GM18511 (cell line): Measurements from ENCODE around the gene BNC1.
"Not testable (repeated sequence)": the region's sequence is repeated elsewhere in the genome, so short reads cannot be mapped to it uniquely, and the experiment has no call there.

Experiments used
- ATAC-seq: cut with Tn5 transposase; IDR thresholded peaks from one replicate; pipeline ENCODE4 v1.9.1; 2021; ENCODE audit warnings: mild to moderate bottlenecking, moderate library complexity; ENCODE audit not compliant: unreplicated experiment

The BNC1 gene

DNA sequence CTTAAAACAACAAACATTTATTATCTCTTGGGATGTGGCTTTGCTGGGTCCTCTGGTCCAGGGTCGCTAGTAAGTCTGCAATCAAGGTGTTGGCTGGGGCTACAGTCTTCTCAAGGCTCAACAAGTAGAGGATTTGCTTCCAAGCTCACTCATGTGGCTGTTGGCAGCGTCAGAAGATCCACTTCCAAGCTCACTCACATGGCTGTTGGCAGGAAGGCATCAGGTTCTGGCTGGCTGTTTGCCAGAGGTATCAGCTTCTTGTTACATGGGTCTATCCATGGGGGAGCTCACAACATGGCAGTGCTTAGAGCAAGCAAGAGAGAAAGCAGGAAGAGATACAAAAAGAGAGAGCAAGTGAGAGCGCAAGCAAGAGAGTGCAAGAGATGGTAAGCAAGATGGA, 15.0 kb upstream of the BNC1 start:
- ATAC-seq, result no peak

- no peak for ATAC-seq
Measured at GRCh38 chr15:83295417-83295816, 11.0 kb upstream of the BNC1 start.

GRCh38 chr15:83293201-83293600, 8.7 kb upstream of the BNC1 start:
- ATAC-seq, result no peak

GRCh38 chr15:83292317-83292716, 7.9 kb upstream of the BNC1 start:
- ATAC-seq, result no peak

DNA sequence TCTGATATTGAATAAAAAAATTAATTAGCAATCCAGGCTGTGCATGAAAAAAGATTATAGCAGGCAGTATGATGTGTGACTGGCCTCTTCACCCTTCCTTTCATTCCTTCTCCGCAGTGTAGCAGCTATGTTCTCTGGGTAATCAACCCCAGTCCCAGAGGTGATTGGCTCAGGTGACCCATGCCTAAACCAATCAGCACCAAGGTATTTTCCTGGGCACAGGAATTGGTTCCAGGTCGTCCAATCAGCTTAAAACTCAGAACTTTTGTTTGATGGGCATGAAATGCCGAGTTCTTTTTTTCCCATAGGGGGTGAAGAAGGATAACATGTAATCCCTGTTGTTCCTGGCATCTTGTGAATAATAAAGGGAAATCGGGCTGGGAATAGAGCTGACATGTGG, 5.8 kb upstream of the BNC1 start:
- no peak for ATAC-seq

- no peak for ATAC-seq
Measured at GRCh38 chr15:83289160-83289559, 4.7 kb upstream of the BNC1 start.

DNA sequence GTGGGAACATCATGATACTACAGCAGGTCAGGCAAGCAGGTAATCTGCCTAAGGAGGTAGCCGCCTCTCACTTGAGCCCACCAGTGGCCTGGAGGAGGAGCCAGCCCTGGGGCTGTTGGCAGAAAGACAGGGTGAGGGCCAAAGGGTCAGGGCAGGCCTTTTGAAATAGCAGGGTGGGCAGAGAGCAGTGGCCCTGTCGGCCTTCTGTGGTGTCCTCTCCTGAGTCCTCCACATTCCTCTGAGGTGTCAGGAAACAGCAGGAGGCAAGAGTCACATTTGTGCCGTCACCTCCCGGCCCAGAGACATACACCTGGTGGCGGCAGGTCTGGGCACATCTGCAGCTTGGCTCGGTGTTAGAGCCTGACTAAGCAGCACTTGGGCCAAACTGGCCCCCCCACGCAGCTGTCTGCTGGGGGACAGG, 3.9 kb upstream of the BNC1 start:
- ATAC-seq, result no peak

- no peak for ATAC-seq
Measured at GRCh38 chr15:83287541-83288027, 3.1 kb upstream of the BNC1 start.

DNA sequence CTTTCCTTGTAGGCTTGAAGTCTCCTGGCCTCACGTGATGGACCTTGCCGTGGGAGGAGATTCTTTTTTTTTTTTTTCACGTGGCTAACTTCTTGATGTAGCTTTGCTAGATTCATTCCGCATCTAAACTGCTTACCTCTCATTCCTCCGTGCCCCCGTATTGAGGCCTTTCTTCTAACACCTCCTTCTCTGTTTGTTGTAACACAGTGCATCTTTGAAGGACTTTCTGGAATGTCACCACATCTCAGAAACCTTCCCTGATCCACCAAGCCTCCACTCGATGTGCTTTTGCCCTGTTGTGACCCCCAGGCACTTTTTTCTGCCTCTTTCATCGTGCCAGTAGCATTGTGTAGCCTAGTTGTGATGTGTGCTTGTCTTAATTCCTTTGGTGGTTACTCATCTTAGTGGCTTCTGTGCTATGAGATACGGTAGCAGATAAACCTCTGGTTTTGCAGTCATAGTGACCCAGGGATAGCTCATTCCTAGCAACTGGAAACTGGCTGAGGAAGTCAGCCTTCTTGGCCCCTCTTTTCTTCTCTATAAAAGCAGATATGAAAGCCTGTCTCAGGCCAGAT, 1.6 kb upstream of the BNC1 start:
- no peak for ATAC-seq

DNA sequence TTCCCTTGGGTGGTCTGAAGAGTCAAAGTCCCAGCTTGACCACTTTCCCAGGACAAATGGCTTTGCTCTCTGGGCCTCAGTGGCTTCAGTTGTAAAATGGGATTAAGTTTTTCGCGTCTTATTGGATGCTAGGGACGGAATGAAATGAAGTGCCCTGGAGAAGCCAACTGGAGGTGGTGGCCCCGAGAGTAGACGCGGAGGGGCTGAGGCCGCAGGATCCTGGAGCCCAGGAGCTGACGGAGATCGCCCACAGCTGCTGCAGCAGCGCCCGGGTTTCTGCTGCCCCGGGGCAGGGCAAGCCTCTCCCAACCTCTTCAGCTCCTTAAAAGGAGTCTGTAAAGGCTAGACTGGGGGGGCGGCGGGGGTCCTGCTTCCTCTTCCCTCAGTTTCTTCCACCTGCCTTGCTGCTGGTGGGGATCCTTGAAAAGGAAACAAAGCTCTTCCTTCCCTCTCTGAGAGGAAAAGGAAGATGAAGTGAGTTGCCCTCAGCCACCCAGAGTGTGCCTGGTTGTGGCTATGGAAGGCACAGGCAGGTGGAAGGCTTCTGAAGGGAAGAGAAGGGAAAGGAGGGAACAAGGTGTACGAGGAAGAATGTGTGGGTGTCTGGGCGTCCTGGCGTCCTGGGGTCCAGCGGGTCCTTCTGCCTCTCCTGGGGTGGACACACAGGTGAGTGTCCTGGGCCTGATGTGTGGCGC, 967 bp upstream of the BNC1 start:
- no peak for ATAC-seq

DNA sequence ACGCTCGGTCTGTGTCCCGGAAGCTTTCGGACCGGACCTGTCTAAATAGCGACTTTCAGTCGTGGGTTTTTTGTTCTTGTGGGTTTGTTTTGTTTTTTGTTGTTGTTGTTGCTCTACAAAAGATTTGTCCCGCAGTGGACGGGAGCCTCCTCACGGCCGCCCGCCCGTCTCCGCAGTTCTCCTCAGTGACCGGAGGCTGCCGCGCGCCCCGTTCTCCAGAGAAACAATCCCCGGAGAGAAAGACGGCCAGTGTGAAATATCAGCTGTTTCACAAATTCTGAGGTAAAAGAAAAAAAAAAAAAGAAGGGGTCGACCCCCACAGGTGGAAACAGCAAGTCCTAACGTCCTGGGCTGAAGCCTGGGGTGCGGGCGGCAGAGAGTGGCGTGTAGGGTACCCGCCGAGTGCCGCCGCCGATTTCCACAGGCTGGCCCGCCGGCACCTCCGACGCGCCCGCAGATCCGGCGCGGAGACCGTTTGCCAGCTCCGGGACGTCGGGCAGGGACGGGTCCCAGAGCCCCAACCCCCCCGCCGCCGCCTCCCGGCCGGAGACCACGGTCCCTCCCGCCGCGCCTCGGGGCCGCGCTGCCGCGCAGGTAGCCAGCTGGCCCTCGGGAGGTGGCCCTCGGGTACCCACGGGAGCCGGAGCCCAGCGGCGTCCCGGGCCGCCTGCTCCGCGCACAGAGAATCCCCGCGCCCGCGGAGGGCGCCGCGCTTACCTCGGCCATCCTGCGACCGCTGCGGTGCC, 478 bp downstream of the BNC1 start:
- ATAC-seq, result no peak

DNA sequence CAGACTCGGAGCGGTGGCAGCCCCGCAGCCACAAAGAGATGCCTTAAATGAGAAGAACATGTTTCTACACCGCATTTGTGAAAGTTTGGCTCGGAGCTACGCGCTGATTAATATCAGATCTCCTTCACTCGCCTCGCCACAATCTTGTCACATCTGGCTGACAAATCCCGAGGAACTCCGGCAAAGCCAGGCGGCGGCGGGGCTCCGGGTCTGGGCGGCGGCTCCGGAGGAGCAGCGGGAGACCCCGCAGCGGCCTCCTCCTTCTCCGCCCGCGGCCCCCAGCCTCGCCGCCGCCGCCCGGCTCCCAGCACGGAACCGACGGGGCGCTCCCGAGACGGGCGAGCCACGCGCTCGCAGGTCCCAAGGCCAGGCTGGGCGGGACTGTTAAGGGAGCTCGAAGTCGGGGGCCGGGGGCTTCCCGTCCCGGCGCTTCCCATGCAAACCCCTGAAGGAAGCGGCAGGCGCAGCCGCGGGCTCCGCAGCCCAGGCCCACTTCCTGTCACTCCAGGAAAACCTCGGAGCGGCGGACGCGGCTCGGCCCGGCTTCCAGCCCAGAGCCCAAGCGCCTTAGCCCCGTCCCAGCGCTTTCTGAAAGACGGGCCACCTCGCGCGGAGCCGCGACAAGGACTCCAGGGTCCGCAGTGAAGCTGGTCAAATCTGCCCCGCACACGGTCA, 1.2 kb downstream of the BNC1 start:
- ATAC-seq, result no peak

DNA sequence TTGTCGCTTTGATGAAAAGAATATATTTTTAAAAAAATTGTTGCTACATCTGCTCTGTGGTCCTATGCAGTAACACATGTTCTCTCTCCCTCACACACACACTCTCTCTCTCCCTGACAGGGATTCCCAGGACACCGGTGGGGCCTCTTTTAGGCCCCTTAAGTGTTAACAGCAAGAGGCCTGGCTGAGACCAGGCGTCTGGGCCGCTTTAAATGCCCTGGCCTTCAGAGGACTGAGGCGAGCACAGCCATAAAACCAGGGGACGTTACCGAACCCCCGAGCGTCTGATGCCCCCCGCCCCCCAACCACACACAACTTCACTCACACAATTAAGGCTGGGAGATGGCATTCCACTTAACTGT, 1.7 kb downstream of the BNC1 start:
- no peak for ATAC-seq

- ATAC-seq, result no peak
Measured at GRCh38 chr15:83282141-83282540, 2.3 kb downstream of the BNC1 start.

DNA sequence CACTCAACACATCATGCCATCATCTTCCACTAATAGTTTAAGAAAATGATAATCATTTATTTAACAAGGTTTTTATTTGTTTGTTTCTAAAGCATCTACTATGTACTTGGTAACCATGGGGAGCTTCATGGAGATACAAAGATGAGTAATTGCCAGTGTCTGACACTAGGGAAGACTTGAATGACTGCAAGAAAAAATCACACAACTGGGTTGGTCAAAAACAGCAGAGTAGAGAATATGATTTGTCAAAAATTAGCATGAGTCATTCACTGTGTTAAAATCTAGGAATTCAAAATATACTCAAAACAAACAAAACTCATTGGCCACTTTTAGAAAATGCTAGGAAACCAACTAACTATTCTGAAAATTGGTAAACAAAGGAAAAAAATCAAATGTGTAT, 6.3 kb downstream of the BNC1 start:
- ATAC-seq, result no peak

DNA sequence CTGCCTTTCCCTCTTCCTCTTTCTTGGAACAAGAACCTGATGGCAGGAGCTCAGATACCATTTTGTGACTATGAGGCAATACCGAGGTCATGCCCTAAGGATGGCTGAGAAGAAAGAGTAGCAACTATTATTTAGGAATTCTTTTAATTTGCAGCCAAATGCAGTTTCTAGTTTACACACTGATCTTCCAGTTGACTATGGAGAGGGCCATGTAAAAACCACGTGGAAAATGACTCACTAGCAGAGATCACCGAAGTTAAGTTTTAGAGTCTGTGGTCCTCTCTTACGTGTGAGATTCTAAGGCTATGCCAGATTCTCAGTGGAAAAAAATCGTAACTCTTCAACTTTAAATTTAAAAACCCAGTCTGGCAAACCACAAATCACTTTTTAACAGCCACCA, 7.8 kb downstream of the BNC1 start:
- ATAC-seq, result no peak

- no peak for ATAC-seq
Measured at GRCh38 chr15:83275412-83275811, 9.1 kb downstream of the BNC1 start.

- no peak for ATAC-seq
Measured at GRCh38 chr15:83270176-83270575, 14.3 kb downstream of the BNC1 start.

DNA sequence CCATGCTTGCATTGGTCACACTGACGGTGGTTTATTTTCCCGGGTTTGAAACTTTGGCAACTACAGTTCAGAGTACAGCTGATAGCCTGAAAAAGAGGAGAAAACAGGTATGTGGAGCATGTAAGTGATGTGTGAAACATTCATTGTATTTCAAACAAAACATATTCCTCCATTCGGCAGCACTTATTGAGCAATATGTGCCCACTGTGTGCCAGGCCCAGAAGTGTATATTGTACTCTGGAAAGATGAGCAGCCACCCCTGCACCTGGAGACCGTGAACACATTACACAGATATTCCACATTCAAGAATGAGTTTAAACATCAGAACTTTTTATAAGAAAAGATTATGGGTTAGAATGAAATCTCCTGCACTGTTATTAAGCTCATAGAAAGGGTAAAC, 16.3 kb downstream of the BNC1 start:
- ATAC-seq, result no peak

- ATAC-seq, result no peak
Measured at GRCh38 chr15:83262594-83263315, 21.7 kb downstream of the BNC1 start.

DNA sequence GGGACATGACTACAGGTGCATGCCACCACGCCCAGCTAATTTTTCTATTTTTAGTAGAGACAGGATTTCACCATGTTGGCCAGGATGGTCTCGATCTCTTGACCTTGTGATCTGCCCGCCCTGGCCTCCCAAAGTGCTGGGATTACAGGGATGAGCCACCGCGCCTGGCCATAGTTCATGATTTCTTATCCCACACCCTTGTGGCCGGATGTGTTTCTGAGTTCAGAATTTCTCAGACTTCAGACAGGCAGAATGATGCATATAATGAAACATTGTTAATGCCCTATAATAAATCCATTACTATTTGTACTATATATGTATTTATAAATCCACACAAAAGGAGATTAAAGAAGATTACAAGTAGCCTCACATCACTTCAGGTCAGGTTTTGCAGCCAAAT, 22.3 kb downstream of the BNC1 start:
- ATAC-seq, result not testable (repeated sequence)
